ENCODE measurements around the gene POLR2L. TPM values are rescaled to one million over a fixed set of nuclear protein-coding genes. Genes with fewer than 3 reads are reported as not detected.

The POLR2L gene
- total RNA-seq, 4 donors from 2014 or later, result 10.5 to 81.5 (median 42.8) TPM

GRCh38 chr11:815675-816432 lies 26.5 kb downstream of the POLR2L start:
- H3K27me3 ChIP-seq, result no peaks in the 10 kb centered on the region
- no peaks in the 10 kb centered on the region for H3K36me3 ChIP-seq
- no peak for TF ChIP-seq POLR2A (IDR thresholded peaks at IDR 0.05)
- TF ChIP-seq, protein P1, sequence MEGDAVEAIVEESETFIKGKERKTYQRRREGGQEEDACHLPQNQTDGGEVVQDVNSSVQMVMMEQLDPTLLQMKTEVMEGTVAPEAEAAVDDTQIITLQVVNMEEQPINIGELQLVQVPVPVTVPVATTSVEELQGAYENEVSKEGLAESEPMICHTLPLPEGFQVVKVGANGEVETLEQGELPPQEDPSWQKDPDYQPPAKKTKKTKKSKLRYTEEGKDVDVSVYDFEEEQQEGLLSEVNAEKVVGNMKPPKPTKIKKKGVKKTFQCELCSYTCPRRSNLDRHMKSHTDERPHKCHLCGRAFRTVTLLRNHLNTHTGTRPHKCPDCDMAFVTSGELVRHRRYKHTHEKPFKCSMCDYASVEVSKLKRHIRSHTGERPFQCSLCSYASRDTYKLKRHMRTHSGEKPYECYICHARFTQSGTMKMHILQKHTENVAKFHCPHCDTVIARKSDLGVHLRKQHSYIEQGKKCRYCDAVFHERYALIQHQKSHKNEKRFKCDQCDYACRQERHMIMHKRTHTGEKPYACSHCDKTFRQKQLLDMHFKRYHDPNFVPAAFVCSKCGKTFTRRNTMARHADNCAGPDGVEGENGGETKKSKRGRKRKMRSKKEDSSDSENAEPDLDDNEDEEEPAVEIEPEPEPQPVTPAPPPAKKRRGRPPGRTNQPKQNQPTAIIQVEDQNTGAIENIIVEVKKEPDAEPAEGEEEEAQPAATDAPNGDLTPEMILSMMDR (IDR thresholded peaks at IDR 0.05), result no peak
- H3K4me1 ChIP-seq, result peaks cover 7 to 26% of the 10 kb centered on the region in 2 donors
- intact Hi-C loops (cut with DNase I; ENCODE audit: low total_unique reads), result no loop called here
- H3K4me3 ChIP-seq, result no peak overlapping the region
- no peak overlapping the region for H3K27ac ChIP-seq
- no peak for DNase-seq
- no peaks in the 10 kb centered on the region for H3K9me3 ChIP-seq

GRCh38 chr11:813456-814096 lies 28.8 kb downstream of the POLR2L start:
- Histone ChIP-seq H3K27me3 (no peaks in the 10 kb centered on the region), H3K4me1 (peaks cover 8 to 24% of the 10 kb centered on the region in 2 donors), H3K36me3 (no peaks in the 10 kb centered on the region), H3K4me3 (no peak overlapping the region), H3K27ac (no peak overlapping the region), H3K9me3 (no peaks in the 10 kb centered on the region)
- DNase-seq, result no peak
- intact Hi-C loops (cut with DNase I; ENCODE audit: low total_unique reads), result no loop called here
- TF ChIP-seq, protein P1 (IDR thresholded peaks at IDR 0.05), result no peak
- TF ChIP-seq POLR2A (IDR thresholded peaks at IDR 0.05), result no peak

DNA sequence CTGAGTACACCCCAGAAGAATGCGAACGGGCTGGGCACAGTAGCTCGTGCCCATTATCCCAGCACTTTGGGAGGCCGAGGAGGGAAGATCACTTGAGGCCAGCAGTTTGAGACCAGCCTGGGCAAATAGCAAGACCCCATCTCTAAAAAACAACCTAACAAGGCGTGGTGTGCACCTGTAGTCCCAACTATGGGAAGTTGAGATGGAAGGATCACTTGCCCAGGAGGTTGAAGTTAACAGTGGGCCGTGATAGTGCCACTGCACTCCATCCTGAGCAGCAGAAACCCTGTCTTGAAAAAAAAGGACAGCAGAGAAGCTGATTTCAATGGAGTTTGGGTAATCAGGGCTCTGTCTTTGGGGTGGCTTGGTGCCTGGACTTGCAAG lies 29.3 kb downstream of the POLR2L start:
- no peak for DNase-seq
- intact Hi-C loops (cut with DNase I; ENCODE audit: low total_unique reads), result no loop called here
- TF ChIP-seq POLR2A (IDR thresholded peaks at IDR 0.05), result no peak
- TF ChIP-seq, protein P1 (IDR thresholded peaks at IDR 0.05), result no peak
- Histone ChIP-seq H3K4me1 (peaks cover 8 to 23% of the 10 kb centered on the region in 2 donors), H3K9me3 (no peaks in the 10 kb centered on the region), H3K36me3 (no peaks in the 10 kb centered on the region), H3K27ac (no peak overlapping the region), H3K27me3 (no peaks in the 10 kb centered on the region), H3K4me3 (no peak overlapping the region)

DNA sequence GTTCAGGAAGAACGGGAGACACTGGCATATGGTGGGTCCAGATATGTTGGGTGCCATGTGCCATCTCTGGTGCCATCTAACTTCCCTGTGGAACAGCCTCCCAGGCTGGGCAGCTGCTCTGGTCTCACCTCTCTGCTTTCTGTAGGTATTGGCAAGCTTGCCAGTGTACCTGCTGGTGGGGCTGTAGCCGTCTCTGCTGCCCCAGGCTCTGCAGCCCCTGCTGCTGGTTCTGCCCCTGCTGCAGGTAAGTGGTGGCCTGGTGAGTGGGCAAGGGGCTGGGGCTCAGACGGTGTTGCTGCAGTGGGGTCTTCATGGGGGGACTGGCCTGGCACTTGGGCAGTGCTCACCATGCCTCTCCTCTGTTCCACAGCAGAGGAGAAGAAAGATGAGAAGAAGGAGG lies 29.9 kb downstream of the POLR2L start:
- intact Hi-C loops (cut with DNase I; ENCODE audit: low total_unique reads), result no loop called here
- no peak overlapping the region for H3K4me3 ChIP-seq
- peaks cover 8 to 23% of the 10 kb centered on the region in 2 donors for H3K4me1 ChIP-seq
- no peak for TF ChIP-seq POLR2A (IDR thresholded peaks at IDR 0.05)
- TF ChIP-seq, protein P1 (IDR thresholded peaks at IDR 0.05), result no peak
- H3K36me3 ChIP-seq, result no peaks in the 10 kb centered on the region
- H3K27ac ChIP-seq, result no peak overlapping the region
- no peak for DNase-seq
- no peaks in the 10 kb centered on the region for H3K9me3 ChIP-seq
- no peaks in the 10 kb centered on the region for H3K27me3 ChIP-seq

Measured in uterus (tissue), 4 donors.